HL-60/S4 treated with phorbol 12-myristate 13-acetate at 8.2 ng/mL for 4 days and 3 days (cell line): ENCODE data around the gene MAGI2.
"Not testable (repeated sequence)": the region's sequence is repeated elsewhere in the genome, so short reads cannot be mapped to it uniquely, and the experiment has no call there.

Source experiments
- in situ Hi-C: fragments of 300-500 bp; cut with MboI; formaldehyde crosslinking; loops from 2 replicates; pipeline ENCODE4 v1.15.0; 2022; ENCODE audit warnings: low sequenced_read_pairs

Gene MAGI2

GRCh38 chr7:79452032-79452494 lies 1.4 kb downstream of the MAGI2 start:
- in situ Hi-C loops: no loop called here

GRCh38 chr7:79451580-79451979 lies 1.9 kb downstream of the MAGI2 start:
- in situ Hi-C loops: no loop called here

GRCh38 chr7:79442766-79443165 lies 10.7 kb downstream of the MAGI2 start:
- in situ Hi-C loops: not testable (repeated sequence)

- in situ Hi-C loops: no loop called here
Observed at GRCh38 chr7:79436378-79436777, 17.1 kb downstream of the MAGI2 start.

GRCh38 chr7:79434867-79435266 lies 18.6 kb downstream of the MAGI2 start:
- in situ Hi-C loops: no loop called here

GRCh38 chr7:79434098-79434497 lies 19.4 kb downstream of the MAGI2 start:
- in situ Hi-C loops: no loop called here

DNA sequence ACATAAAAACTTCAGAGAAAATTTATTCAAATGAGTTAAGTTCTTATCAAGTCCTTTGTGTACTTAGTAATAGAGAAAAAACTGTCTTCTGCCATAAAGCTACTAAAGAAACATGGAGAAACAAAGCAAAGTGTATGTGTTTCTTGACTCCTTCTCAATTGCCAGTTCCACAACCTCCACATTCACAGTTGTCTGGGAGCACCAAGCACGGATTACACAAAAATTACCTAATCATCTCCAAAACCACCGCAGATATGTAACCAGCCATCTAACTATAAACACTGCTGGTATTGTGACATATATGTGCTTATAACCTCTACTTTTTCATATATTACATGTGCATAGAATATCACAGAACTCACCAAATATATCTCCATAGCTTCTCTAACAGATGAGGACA lies 23.1 kb downstream of the MAGI2 start:
- in situ Hi-C loops: no loop called here

- in situ Hi-C loops: no loop called here
Observed at GRCh38 chr7:79425665-79426064, 27.8 kb downstream of the MAGI2 start.

DNA sequence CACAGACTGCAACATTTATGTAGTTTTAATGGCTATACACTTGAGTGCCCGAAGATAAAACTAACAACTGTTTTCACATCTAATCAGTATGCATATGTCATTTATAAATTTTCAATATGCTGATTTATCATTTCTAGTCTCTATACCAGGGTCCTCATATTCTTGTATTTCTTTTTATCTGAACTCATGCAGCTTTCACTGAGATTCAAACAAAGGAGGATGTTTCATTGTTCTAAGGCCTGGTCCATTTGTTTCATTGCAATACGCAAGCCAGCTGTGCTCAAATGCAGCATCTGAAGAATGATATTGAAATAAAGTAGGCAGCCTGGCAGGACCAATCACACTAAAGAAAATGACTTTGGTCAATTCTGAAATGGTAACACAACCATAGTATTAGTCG lies 31.7 kb downstream of the MAGI2 start:
- in situ Hi-C loops: no loop called here

DNA sequence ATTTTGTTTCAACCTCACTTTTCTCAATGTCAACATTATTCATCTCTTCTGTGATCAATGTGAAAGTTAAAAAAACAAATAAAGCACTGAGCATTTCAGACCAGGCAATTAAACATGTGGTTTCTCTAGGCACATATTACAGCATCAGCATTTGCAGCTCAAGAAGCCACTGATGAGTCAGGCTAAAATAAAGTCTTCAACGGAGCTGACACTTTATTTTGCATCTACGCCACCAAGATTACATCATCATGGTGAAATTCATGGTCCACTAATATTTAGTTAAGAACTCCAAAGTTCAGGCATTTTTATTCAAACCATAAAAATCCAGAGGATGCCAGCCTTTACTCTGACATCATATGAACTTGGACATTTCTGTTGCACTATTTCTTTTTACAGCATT lies 33.0 kb downstream of the MAGI2 start:
- in situ Hi-C loops: no loop called here

DNA sequence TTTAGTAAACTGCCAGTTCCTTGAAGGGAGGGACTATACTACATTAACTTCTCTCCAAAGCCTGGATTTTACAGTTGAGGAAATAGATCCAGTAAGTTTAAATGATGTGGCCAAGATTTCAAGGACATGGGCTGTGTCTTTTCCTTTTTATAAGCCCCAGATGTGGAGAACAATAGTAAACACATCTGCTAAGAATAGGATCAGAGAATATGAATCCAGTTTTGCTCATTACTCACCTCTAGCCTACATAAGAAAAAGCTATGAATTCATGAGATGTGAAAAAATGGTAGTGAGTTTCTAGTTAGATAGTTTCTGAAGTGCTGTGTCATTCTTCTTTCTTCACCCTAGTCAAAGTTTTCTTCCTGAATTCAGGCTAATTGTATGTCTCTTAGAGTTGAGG lies 38.6 kb downstream of the MAGI2 start:
- in situ Hi-C loops: no loop called here

DNA sequence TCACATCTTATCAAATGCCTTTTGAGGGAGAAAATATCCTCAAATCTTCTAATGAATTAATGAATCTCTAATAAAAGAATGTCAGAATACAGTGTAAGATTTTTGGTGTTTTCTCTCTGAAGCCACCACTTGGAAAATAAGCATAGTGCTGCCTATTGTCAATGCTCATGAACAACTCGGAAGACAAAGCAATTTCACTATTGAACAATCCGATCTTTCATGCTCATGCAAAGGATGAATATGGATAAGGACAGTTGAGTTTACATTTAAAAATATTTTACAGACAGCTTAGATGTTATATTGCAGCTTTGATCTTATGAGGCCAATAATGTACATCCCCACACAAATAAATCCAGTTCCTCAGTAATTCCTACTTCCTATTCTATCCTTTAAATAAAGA lies 40.6 kb downstream of the MAGI2 start:
- in situ Hi-C loops: no loop called here

DNA sequence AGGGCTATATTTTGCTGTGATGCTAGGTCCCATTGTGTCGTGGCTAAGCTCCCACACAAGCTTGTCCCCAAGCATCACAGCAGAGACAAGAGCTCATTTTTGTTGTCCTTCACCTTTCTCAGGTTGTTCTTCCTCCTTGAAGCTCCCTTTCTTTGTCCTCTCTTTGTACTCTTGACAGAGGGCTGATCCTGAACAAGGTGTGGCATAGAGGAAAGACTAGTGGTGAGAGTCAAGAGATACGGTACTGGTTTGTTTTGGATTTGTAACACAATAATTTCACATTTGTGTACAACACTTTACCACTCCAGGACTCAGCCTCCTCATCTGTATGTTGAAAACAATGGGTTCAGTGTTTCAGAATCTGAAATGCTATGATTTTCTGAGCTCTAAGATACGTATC lies 41.0 kb downstream of the MAGI2 start:
- in situ Hi-C loops: no loop called here

GRCh38 chr7:79410345-79410744 lies 43.1 kb downstream of the MAGI2 start:
- in situ Hi-C loops: no loop called here

- in situ Hi-C loops: no loop called here
Observed at GRCh38 chr7:79407351-79407750, 46.1 kb downstream of the MAGI2 start.

DNA sequence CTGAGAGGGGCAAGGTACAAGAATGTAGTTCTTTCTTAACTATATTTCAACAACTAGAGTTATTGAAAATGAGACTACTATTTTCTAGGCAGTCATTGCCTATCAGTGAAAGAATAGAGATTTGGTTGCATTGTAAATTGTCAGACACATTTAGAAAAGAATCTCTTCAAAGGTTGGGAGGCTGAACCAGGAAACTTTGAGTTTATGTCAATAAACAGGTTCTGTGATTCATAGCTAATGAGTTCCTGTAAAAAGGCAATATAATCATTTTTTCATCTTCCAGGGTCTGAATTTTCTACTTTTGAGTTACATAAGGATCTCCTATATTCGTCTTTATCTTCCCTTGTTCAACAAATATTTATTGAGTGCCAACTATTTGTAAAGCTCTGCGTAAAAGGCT lies 47.1 kb downstream of the MAGI2 start:
- in situ Hi-C loops: no loop called here

- in situ Hi-C loops: no loop called here
Observed at GRCh38 chr7:79405368-79405767, 48.1 kb downstream of the MAGI2 start.

- in situ Hi-C loops: no loop called here
Observed at GRCh38 chr7:79403879-79404278, 49.6 kb downstream of the MAGI2 start.

- in situ Hi-C loops: no loop called here
Observed at GRCh38 chr7:79403451-79403850, 50.0 kb downstream of the MAGI2 start.

DNA sequence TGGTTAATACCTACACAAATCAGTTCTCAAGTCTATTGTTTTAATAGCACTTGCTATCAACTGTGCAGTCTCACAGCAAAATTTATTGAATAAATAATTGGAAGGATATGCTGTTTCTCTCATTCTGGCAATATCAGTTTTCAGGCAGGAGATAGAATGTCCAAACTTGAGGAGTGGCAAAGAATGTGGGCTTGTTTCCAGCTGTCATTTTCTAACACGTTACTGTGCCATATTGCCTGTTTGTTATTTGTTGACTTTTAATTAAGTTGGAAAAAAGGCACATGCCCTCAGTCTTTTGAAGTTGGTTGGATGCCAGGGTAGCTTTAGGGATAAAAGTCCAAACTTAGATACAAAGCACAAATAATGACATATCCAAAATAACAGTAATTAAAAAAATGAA lies 52.2 kb downstream of the MAGI2 start:
- in situ Hi-C loops: no loop called here

- in situ Hi-C loops: no loop called here
Observed at GRCh38 chr7:79400222-79400621, 53.2 kb downstream of the MAGI2 start.

DNA sequence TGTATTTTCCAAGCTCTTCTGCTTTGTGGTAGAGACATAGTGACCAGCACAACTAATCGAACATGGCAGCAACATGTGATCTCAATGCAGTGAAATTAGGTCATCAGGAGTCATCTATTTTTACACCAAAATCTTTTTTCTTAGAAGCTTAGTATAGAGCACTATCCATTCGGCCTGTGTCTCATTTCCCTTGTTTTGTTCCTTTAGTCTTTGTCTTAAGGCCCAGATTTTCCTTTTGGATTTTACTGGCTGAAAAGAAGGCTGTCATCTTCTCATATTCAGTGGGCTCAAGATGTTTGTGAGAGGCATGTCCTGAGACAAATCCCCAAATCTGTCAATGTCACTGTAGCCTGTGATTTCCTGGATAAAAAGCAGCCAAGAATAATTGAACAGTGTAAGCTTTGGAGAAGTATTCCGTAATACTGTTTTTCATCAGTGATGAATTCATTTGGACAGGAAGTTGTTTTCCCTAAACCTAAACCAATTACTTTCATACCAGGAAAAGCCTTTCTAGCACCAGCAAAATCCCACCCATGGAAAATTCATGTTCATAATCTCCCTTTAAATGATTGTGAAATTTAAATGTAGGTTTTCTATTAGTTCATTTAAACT lies 55.2 kb downstream of the MAGI2 start:
- in situ Hi-C loops: no loop called here

DNA sequence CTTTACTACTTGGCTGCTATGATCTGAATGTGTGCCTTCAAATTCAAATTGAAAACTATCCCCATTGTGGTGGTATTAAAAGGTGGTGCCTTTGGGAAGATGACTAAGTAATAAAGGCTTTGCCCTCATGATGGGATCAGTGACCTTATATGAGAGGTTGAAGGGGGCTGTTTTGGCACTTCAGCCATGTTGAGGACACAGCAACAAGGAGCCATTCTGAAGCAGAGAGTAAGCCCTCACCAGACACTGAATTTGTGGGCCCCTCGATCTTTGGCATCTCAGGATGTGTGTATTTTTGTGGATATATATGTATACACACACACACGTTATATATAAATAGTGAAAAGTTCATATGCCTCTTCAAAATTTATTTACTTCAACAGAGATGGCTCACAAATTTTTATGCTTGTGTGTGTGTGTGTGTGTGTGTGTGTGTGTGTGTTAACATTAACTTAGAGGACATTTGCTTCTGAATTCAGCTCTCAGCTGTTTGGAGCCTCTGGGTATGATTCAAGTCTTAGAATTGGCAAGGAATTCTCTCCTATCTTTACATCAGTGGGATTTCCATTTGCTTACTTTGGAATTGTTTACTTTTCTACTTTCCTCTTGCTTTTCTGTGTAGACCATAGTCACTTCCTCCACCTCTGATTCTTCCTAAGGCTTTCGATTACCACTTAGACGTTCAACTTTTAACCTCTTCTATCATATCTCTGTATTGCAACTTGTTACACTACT lies 66.6 kb downstream of the MAGI2 start:
- in situ Hi-C loops: no loop called here
